MM.1S (cell line): ENCODE measurements around the gene DCLK1.

Experiments used
- DNase-seq: peaks from one replicate; pipeline ENCODE4 v3.0.0-alpha.2; 2015
- H2AFZ ChIP-seq: fragments of 300-600 bp; sonication (generic); 2 replicates; pipeline ENCODE4 v1.6.0; 2016; ENCODE audit warnings: antibody characterized with exemption, low read length
- H3F3A ChIP-seq: fragments of 300-600 bp; sonication (generic); 2 replicates; pipeline ENCODE4 v1.6.1; 2016; ENCODE audit warnings: mild to moderate bottlenecking, antibody characterized with exemption, low read length, moderate library complexity, mixed read lengths; ENCODE audit not compliant: insufficient read depth
- H3K27ac ChIP-seq: fragments of 300-600 bp; sonication (generic); 2 replicates; pipeline ENCODE4 v1.5.1; 2016; ENCODE audit warnings: mild to moderate bottlenecking, low read length
- H3K27me3 ChIP-seq: fragments of 300-600 bp; sonication (generic); replicated peaks from 2 replicates; pipeline ENCODE4 v1.6.0; 2016; ENCODE audit warnings: low read length; ENCODE audit not compliant: insufficient read depth
- H3K36me3 ChIP-seq: fragments of 300-600 bp; sonication (generic); replicated peaks from 2 replicates; pipeline ENCODE4 v1.6.1; 2016; ENCODE audit warnings: mild to moderate bottlenecking, low read length, mixed read lengths; ENCODE audit not compliant: insufficient read depth
- H3K4me1 ChIP-seq: fragments of 300-600 bp; sonication (generic); 2 replicates; pipeline ENCODE4 v1.6.1; 2016; ENCODE audit warnings: low read length, mixed read lengths
- H3K4me2 ChIP-seq: fragments of 300-600 bp; sonication (generic); 2 replicates; pipeline ENCODE4 v1.6.0; 2016; ENCODE audit warnings: low read depth, low read length
- H3K4me3 ChIP-seq: fragments of 300-600 bp; sonication (generic); 2 replicates; pipeline ENCODE4 v1.5.1; 2016; ENCODE audit warnings: low read length, mixed read lengths
- H3K79me2 ChIP-seq: fragments of 300-600 bp; sonication (generic); 2 replicates; pipeline ENCODE4 v1.6.1; 2016; ENCODE audit warnings: mixed run types, low read length, mixed read lengths
- H3K9ac ChIP-seq: fragments of 300-600 bp; sonication (generic); 2 replicates; pipeline ENCODE4 v1.6.1; 2016; ENCODE audit warnings: low read length, mixed read lengths
- H3K9me2 ChIP-seq: fragments of 300-600 bp; sonication (generic); replicated peaks from 2 replicates; pipeline ENCODE4 v1.6.1; 2016; ENCODE audit warnings: mild to moderate bottlenecking, low read length, mixed read lengths; ENCODE audit not compliant: insufficient read depth
- H3K9me3 ChIP-seq: fragments of 300-600 bp; sonication (generic); replicated peaks from 2 replicates; pipeline ENCODE4 v1.6.1; 2016; ENCODE audit warnings: mild to moderate bottlenecking, low read length, mixed read lengths; ENCODE audit not compliant: insufficient read depth
- H4K20me1 ChIP-seq: fragments of 300-600 bp; sonication (generic); 2 replicates; pipeline ENCODE4 v1.6.1; 2016; ENCODE audit warnings: mild to moderate bottlenecking, low read length, moderate library complexity, mixed read lengths; ENCODE audit not compliant: insufficient read depth
- EZH2 ChIP-seq: fragments of 300-600 bp; sonication (generic); optimal IDR thresholded peaks from 2 replicates; pipeline ENCODE3; 2017; ENCODE audit warnings: low read depth, mild to moderate bottlenecking, antibody characterized with exemption, low read length, mixed read lengths
- EZH2phosphoT487 ChIP-seq: fragments of 300-600 bp; sonication (generic); IDR thresholded peaks from 2 replicates; pipeline ENCODE4 v1.6.1; 2018; ENCODE audit warnings: antibody characterized with exemption, low read length
- TF ChIP-seq, protein P1 (sequence below): fragments of 300-600 bp; sonication (generic); IDR thresholded peaks from 2 replicates; pipeline ENCODE4 v1.5.1; 2016; ENCODE audit warnings: antibody characterized with exemption, low read length, mixed read lengths

The DCLK1 gene

GRCh38 chr13:35741657-35742056 is 389.5 kb downstream of the DCLK1 start:
- Histone ChIP-seq H3K27ac (no peak overlapping the region), H4K20me1 (no peaks in the 10 kb centered on the region), H2AFZ (no peak overlapping the region), H3K9me3 (no peaks in the 10 kb centered on the region), H3F3A (no peaks in the 10 kb centered on the region), H3K79me2 (no peaks in the 10 kb centered on the region), H3K4me3 (no peak overlapping the region), H3K4me1 (no peaks in the 10 kb centered on the region), H3K4me2 (no peak overlapping the region), H3K36me3 (no peaks in the 10 kb centered on the region), H3K9ac (no peak overlapping the region), H3K9me2 (no peaks in the 10 kb centered on the region), H3K27me3 (no peaks in the 10 kb centered on the region)
- no peak for DNase-seq
- TF ChIP-seq, protein P1, sequence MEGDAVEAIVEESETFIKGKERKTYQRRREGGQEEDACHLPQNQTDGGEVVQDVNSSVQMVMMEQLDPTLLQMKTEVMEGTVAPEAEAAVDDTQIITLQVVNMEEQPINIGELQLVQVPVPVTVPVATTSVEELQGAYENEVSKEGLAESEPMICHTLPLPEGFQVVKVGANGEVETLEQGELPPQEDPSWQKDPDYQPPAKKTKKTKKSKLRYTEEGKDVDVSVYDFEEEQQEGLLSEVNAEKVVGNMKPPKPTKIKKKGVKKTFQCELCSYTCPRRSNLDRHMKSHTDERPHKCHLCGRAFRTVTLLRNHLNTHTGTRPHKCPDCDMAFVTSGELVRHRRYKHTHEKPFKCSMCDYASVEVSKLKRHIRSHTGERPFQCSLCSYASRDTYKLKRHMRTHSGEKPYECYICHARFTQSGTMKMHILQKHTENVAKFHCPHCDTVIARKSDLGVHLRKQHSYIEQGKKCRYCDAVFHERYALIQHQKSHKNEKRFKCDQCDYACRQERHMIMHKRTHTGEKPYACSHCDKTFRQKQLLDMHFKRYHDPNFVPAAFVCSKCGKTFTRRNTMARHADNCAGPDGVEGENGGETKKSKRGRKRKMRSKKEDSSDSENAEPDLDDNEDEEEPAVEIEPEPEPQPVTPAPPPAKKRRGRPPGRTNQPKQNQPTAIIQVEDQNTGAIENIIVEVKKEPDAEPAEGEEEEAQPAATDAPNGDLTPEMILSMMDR, result no peak
- TF ChIP-seq EZH2, result no peak
- no peak for TF ChIP-seq EZH2phosphoT487

DNA sequence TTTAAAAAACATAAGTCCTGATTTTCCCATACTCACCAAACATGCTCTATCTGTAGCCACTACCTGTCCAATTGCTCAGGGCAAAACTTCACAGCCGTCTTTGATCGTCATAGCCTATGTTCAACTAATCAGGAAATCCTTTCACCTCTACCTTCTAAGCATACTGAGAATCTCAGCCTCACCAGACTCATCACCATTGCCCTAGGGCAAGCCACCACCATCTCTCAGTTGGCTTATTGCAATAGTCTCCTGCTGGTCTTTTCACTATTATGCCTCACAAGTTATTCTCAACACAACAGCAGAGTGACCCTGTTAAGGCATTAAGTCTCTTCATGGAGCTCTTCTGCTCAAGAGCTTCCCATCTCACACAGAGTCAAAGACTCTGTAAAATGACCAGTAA is 394.3 kb downstream of the DCLK1 start:
- no peaks in the 10 kb centered on the region for H3K27me3 ChIP-seq
- no peak for DNase-seq
- H4K20me1 ChIP-seq, result no peaks in the 10 kb centered on the region
- no peak overlapping the region for H3K27ac ChIP-seq
- no peak overlapping the region for H2AFZ ChIP-seq
- H3K9me2 ChIP-seq, result no peaks in the 10 kb centered on the region
- TF ChIP-seq, protein P1, result no peak
- TF ChIP-seq EZH2 (no peak), EZH2phosphoT487 (no peak)
- no peaks in the 10 kb centered on the region for H3K4me1 ChIP-seq
- H3K79me2 ChIP-seq, result no peaks in the 10 kb centered on the region
- H3K36me3 ChIP-seq, result no peaks in the 10 kb centered on the region
- no peaks in the 10 kb centered on the region for H3F3A ChIP-seq
- H3K4me3 ChIP-seq, result no peak overlapping the region
- H3K9ac ChIP-seq, result no peak overlapping the region
- H3K4me2 ChIP-seq, result no peak overlapping the region
- H3K9me3 ChIP-seq, result no peaks in the 10 kb centered on the region

DNA sequence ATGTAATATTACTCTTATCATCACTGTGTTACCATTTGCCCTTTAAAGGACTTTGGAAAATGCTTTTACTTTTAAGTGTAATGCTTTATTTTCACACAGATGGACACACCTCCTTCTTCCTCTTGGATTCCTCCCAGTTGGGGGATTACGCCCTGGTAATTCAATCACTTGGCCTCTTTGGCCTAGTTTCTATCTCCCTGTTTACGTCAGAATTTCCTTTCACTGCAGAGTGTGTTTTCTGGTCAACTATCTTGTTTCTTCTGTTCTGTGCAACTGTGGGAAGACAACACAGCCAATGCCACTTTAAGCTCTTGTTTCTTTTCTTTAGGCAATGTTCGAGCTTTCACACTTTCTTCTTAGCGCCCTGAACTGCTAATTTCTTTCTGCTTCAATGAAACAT is 397.4 kb downstream of the DCLK1 start:
- Histone ChIP-seq H3K9ac (no peak overlapping the region), H3F3A (no peaks in the 10 kb centered on the region), H3K9me2 (no peaks in the 10 kb centered on the region), H3K79me2 (no peaks in the 10 kb centered on the region), H3K9me3 (no peaks in the 10 kb centered on the region), H3K4me1 (no peaks in the 10 kb centered on the region), H2AFZ (no peak overlapping the region), H3K4me3 (no peak overlapping the region), H3K27me3 (no peaks in the 10 kb centered on the region), H3K27ac (no peak overlapping the region), H3K4me2 (no peak overlapping the region), H3K36me3 (no peaks in the 10 kb centered on the region), H4K20me1 (no peaks in the 10 kb centered on the region)
- TF ChIP-seq EZH2phosphoT487 (no peak), EZH2 (no peak)
- TF ChIP-seq, protein P1, result no peak
- no peak for DNase-seq
